HCT116 (cell line): Measurements from ENCODE around the gene SMAD2. TPM values are rescaled to one million over a fixed set of nuclear protein-coding genes. Genes with fewer than 3 reads are reported as not detected.

ENCODE experiments used
- ATAC-seq: fragments of 200-7000 bp; cut with Tn5 transposase; 2 replicates; pipeline ENCODE4 v1.9.1; 2020; ENCODE audit warnings: mild to moderate bottlenecking, moderate library complexity
- BruUV-seq: library from RNA; stranded (reverse); fragments of 400-500 nt; replicated peaks from 2 replicates; lab custom pipeline; 2021; lab: Mats Ljungman, UMichigan
- CTCF ChIA-PET: fragments of 300-600 bp; sonication (Branson Sonifier 250); formaldehyde crosslinking; loops from one replicate; lab custom pipeline; 2021; ENCODE audit warnings: antibody characterized with exemption; lab: Charles Lee
- POLR2A ChIA-PET: fragments of 300-600, 350-600 bp; sonication (Branson Sonifier 250); formaldehyde crosslinking; loops from one replicate; lab custom pipeline; 2021; ENCODE audit warnings: antibody characterized with exemption; lab: Charles Lee
- RAD21 ChIA-PET, 2 experiments: fragments of 300-600 bp; sonication (Branson Sonifier 250); formaldehyde crosslinking; loops; one replicate each; lab custom pipeline; 2023; ENCODE audit warnings: low total read pairs in 2 of 2; ENCODE audit not compliant: uncharacterized antibody in 2 of 2, unreplicated experiment in 2 of 2, low non-redundant PET in 1 of 2; lab: Charles Lee
- DNase-seq: peaks from one replicate; pipeline ENCODE4 v3.0.0-alpha.2; 2010; ENCODE audit warnings: low read depth, low spot score
- H2AFZ ChIP-seq: fragments of 200-600 bp; shearing (Covaris generic), sonication (generic); 2 replicates; pipeline ENCODE4 v1.6.1; 2017; ENCODE audit warnings: low read depth, mixed run types, mixed read lengths, antibody characterized with exemption, low read length; ENCODE audit not compliant: poor library complexity, severe bottlenecking
- H3K27ac ChIP-seq: 2 replicates; pipeline ENCODE4 v1.5.1; 2012; ENCODE audit warnings: low read depth, low read length
- H3K27me3 ChIP-seq: fragments of 200-600 bp; sonication (generic); 2 replicates; pipeline ENCODE4 v1.6.1; 2016; ENCODE audit warnings: mixed run types, low read length, mixed read lengths; ENCODE audit not compliant: insufficient read depth
- H3K36me3 ChIP-seq, 2 experiments: fragments of 200-500 bp in 1 of 2; fragments of 200-600 bp in 1 of 2; sonication (Bioruptor generic) in 1 of 2; sonication (generic) in 1 of 2; 2 replicates each; pipeline versions ENCODE4 v1.5.1 to v1.6.1; 2014 to 2016; ENCODE audit warnings: low read length in 2 of 2, inconsistent platforms in 1 of 2, mixed read lengths in 1 of 2, mixed run types in 1 of 2; ENCODE audit not compliant: insufficient read depth in 2 of 2, control insufficient read depth in 1 of 2
- H3K4me1 ChIP-seq, 2 experiments: fragments of 200-600 bp in 1 of 2; sonication (generic) in 1 of 2; 2 replicates each; pipeline versions ENCODE4 v1.5.1 to v1.6.1; 2012 to 2017; ENCODE audit warnings: low read length in 2 of 2, inconsistent platforms in 1 of 2, mild to moderate bottlenecking in 1 of 2, mixed read lengths in 1 of 2, mixed run types in 1 of 2, moderate library complexity in 1 of 2; ENCODE audit not compliant: insufficient read depth in 2 of 2, control insufficient read depth in 1 of 2
- H3K4me2 ChIP-seq: fragments of 200-600 bp; sonication (generic); 2 replicates; pipeline ENCODE4 v1.6.1; 2017; ENCODE audit warnings: mixed run types, low read length, mixed read lengths
- H3K4me3 ChIP-seq, 2 experiments: fragments of 200-600 bp in 1 of 2; sonication (generic) in 1 of 2; replicated peaks in 1 of 2; 2 replicates each; pipeline ENCODE4 v1.5.1; 2011 to 2016; ENCODE audit warnings: low read length in 2 of 2, control low read depth in 1 of 2, low read depth in 1 of 2, mild to moderate bottlenecking in 1 of 2, mixed read lengths in 1 of 2, mixed run types in 1 of 2
- H3K79me2 ChIP-seq: fragments of 200-600 bp; sonication (generic); 2 replicates; pipeline ENCODE4 v1.6.1; 2017; ENCODE audit warnings: mild to moderate bottlenecking, mixed run types, low read length, moderate library complexity, mixed read lengths; ENCODE audit not compliant: insufficient read depth
- H3K9ac ChIP-seq: fragments of 200-600 bp; sonication (generic); 2 replicates; pipeline ENCODE4 v1.6.1; 2016; ENCODE audit warnings: low read length, mixed read lengths
- H3K9me2 ChIP-seq: fragments of 200-600 bp; sonication (generic), shearing (Covaris generic); 2 replicates; pipeline ENCODE4 v1.6.1; 2017; ENCODE audit warnings: mixed run types, mild to moderate bottlenecking, moderate library complexity; ENCODE audit not compliant: insufficient read depth
- H3K9me3 ChIP-seq, 2 experiments: fragments of 200-500 bp in 1 of 2; fragments of 200-600 bp in 1 of 2; sonication (Bioruptor generic) in 1 of 2; sonication (generic) in 1 of 2; 2 replicates each; pipeline ENCODE4 v1.6.1; 2014 to 2017; ENCODE audit warnings: low read length in 2 of 2, mixed read lengths in 2 of 2, inconsistent platforms in 1 of 2, low read depth in 1 of 2, mild to moderate bottlenecking in 1 of 2, mixed run types in 1 of 2, moderate library complexity in 1 of 2; ENCODE audit not compliant: control insufficient read depth in 1 of 2, insufficient read depth in 1 of 2
- H4K20me1 ChIP-seq: fragments of 200-600 bp; sonication (generic), shearing (Covaris generic); 2 replicates; pipeline ENCODE4 v1.6.1; 2017; ENCODE audit warnings: mixed run types, mild to moderate bottlenecking, moderate library complexity; ENCODE audit not compliant: insufficient read depth
- CBX3 ChIP-seq: IDR thresholded peaks from 2 replicates; pipeline ENCODE4 v1.6.1; 2012; ENCODE audit warnings: low read depth
- CEBPB ChIP-seq: IDR thresholded peaks from 2 replicates; pipeline ENCODE4 v1.6.1; 2012; ENCODE audit warnings: low read depth
- EGR1 ChIP-seq: IDR thresholded peaks from 2 replicates; pipeline ENCODE4 v1.6.1; 2012; ENCODE audit warnings: low read depth
- ELF1 ChIP-seq: IDR thresholded peaks from 2 replicates; pipeline ENCODE4 v1.6.1; 2012; ENCODE audit warnings: low read depth, borderline replicate concordance
- FOSL1 ChIP-seq: IDR thresholded peaks from 2 replicates; pipeline ENCODE4 v1.6.1; 2012; ENCODE audit warnings: low read depth
- JUND ChIP-seq: IDR thresholded peaks from 2 replicates; pipeline ENCODE4 v1.6.1; 2012
- POLR2A ChIP-seq: IDR thresholded peaks from 2 replicates; pipeline ENCODE4 v1.7.0; 2011; ENCODE audit warnings: borderline replicate concordance; ENCODE audit not compliant: insufficient read depth, insufficient read length; ENCODE audit errors: extremely low read depth
- POLR2AphosphoS5 ChIP-seq: IDR thresholded peaks from 2 replicates; pipeline ENCODE4 v1.6.1; 2011; ENCODE audit warnings: mild to moderate bottlenecking, low read depth, low read length, moderate library complexity
- RAD21 ChIP-seq: IDR thresholded peaks from 2 replicates; pipeline ENCODE4 v1.6.1; 2012; ENCODE audit warnings: low read depth, mild to moderate bottlenecking
- SIN3A ChIP-seq: IDR thresholded peaks from 2 replicates; pipeline ENCODE4 v1.6.1; 2012; ENCODE audit warnings: low read depth
- SP1 ChIP-seq: IDR thresholded peaks from 2 replicates; pipeline ENCODE4 v1.6.1; 2012; ENCODE audit warnings: low read depth
- SRF ChIP-seq: IDR thresholded peaks from 2 replicates; pipeline ENCODE4 v1.6.1; 2012; ENCODE audit warnings: low read depth
- TCF7L2 ChIP-seq: IDR thresholded peaks from 2 replicates; pipeline ENCODE4 v1.7.0; 2011; ENCODE audit warnings: borderline replicate concordance, inconsistent platforms; ENCODE audit not compliant: insufficient read depth, insufficient read length; ENCODE audit errors: extremely low read depth
- ZNF274 ChIP-seq: fragments of 200-500 bp; sonication (Bioruptor generic); IDR thresholded peaks from 2 replicates; pipeline ENCODE4 v1.6.1; 2014; ENCODE audit warnings: mild to moderate bottlenecking, low read depth, low read length, inconsistent platforms
- intact Hi-C: fragments of 100-400 bp; cut with micrococcal nuclease; formaldehyde crosslinking; loops from 2 replicates; pipeline ENCODE4 v1.10.0; 2022
- total RNA-seq: library from RNA; stranded (reverse); gene quantifications from one replicate; pipeline ENCODE4 v1.2.1, GENCODE V29; 2021; ENCODE audit not compliant: unreplicated experiment
- TF ChIP-seq, protein P1 (sequence below): IDR thresholded peaks from 2 replicates; pipeline ENCODE4 v1.6.1; 2011; ENCODE audit warnings: mild to moderate bottlenecking, low read length, moderate library complexity; ENCODE audit not compliant: insufficient replicate concordance; ENCODE audit errors: extremely low read depth
- TF ChIP-seq, protein P2 (sequence below): IDR thresholded peaks from 2 replicates; pipeline ENCODE4 v1.6.1; 2012
- TF ChIP-seq, protein P3 (sequence below), 3 experiments: fragments of 200-600 bp in 1 of 3; sonication (generic) in 1 of 3; IDR thresholded peaks in 2 of 3; conservative IDR thresholded peaks in 1 of 3; 2 replicates each; pipeline ENCODE4 v1.5.1; 2012 to 2017; ENCODE audit warnings: low read depth in 2 of 3, low read length in 2 of 3, antibody characterized with exemption in 1 of 3, borderline replicate concordance in 1 of 3, control low read depth in 1 of 3, mild to moderate bottlenecking in 1 of 3, mixed read lengths in 1 of 3, mixed run types in 1 of 3, moderate library complexity in 1 of 3; ENCODE audit not compliant: insufficient read depth in 1 of 3
- TF ChIP-seq, protein P4 (sequence below): IDR thresholded peaks from 2 replicates; pipeline ENCODE4 v1.6.1; 2012

Gene SMAD2
- total RNA-seq, 1 experiment from 2014 or later: 130 TPM

DNA sequence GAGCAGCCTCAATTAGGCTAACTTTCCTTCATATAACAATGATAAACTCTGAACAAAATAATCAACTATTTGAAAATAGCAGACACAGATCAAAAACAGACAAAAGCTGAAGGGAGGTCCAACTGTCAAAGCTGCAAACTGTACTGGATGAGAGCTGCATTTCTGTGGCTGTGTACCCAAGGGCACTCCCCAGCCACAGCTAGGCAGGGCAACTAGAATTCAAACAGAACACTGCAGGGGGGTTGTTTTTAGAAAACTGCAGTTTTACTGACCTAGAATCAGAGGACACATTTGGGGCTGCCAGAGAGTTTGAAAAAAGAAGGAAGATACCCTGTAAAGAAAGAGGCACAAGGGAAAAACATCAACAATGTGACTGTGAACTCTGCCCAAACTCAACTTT lies 56.8 kb downstream of the SMAD2 start:
- Histone ChIP-seq H3K36me3 (no peaks in the 10 kb centered on the region; a peak in 1 of 4 replicates), H3K27me3 (no peaks in the 10 kb centered on the region), H3K4me1 (peaks cover 0 to 6% of the 10 kb centered on the region in 2 experiments; a peak in 1 of 4 replicates), H2AFZ (no peak overlapping the region), H4K20me1 (peaks cover 6% of the 10 kb centered on the region; the same call in 1 of the 2 replicates), H3K9me3 (no peaks in the 10 kb centered on the region), H3K4me2 (no peak overlapping the region), H3K9ac (no peak overlapping the region), H3K4me3 (no peak overlapping the region)
- intact Hi-C loops: no loop called here
- TF ChIP-seq CBX3: no peak
- no peak for TF ChIP-seq SIN3A
- TF ChIP-seq POLR2AphosphoS5: no peak
- TF ChIP-seq SRF: no peak
- no peak for TF ChIP-seq ELF1
- TF ChIP-seq, protein P1, sequence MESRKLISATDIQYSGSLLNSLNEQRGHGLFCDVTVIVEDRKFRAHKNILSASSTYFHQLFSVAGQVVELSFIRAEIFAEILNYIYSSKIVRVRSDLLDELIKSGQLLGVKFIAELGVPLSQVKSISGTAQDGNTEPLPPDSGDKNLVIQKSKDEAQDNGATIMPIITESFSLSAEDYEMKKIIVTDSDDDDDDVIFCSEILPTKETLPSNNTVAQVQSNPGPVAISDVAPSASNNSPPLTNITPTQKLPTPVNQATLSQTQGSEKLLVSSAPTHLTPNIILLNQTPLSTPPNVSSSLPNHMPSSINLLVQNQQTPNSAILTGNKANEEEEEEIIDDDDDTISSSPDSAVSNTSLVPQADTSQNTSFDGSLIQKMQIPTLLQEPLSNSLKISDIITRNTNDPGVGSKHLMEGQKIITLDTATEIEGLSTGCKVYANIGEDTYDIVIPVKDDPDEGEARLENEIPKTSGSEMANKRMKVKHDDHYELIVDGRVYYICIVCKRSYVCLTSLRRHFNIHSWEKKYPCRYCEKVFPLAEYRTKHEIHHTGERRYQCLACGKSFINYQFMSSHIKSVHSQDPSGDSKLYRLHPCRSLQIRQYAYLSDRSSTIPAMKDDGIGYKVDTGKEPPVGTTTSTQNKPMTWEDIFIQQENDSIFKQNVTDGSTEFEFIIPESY: no peak
- TF ChIP-seq, protein P2, sequence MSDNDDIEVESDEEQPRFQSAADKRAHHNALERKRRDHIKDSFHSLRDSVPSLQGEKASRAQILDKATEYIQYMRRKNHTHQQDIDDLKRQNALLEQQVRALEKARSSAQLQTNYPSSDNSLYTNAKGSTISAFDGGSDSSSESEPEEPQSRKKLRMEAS: no peak
- TF ChIP-seq, protein P3, sequence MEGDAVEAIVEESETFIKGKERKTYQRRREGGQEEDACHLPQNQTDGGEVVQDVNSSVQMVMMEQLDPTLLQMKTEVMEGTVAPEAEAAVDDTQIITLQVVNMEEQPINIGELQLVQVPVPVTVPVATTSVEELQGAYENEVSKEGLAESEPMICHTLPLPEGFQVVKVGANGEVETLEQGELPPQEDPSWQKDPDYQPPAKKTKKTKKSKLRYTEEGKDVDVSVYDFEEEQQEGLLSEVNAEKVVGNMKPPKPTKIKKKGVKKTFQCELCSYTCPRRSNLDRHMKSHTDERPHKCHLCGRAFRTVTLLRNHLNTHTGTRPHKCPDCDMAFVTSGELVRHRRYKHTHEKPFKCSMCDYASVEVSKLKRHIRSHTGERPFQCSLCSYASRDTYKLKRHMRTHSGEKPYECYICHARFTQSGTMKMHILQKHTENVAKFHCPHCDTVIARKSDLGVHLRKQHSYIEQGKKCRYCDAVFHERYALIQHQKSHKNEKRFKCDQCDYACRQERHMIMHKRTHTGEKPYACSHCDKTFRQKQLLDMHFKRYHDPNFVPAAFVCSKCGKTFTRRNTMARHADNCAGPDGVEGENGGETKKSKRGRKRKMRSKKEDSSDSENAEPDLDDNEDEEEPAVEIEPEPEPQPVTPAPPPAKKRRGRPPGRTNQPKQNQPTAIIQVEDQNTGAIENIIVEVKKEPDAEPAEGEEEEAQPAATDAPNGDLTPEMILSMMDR (IDR thresholded peaks at IDR 0.05 in 2 of 3, conservative IDR thresholded peaks at IDR 0.05 in 1 of 3; ENCODE audit: borderline replicate concordance in 1 of 3, insufficient read depth in 1 of 3, low read depth in 2 of 3, low read length in 2 of 3): no peak
- TF ChIP-seq SP1: no peak
- no peak for TF ChIP-seq CEBPB
- no peak for TF ChIP-seq RAD21
- no peak for TF ChIP-seq EGR1
- no peak for TF ChIP-seq TCF7L2
- no peak for TF ChIP-seq JUND
- TF ChIP-seq POLR2A: no peak
- TF ChIP-seq, protein P4, sequence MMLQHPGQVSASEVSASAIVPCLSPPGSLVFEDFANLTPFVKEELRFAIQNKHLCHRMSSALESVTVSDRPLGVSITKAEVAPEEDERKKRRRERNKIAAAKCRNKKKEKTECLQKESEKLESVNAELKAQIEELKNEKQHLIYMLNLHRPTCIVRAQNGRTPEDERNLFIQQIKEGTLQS: no peak
- no peak for TF ChIP-seq ZNF274
- TF ChIP-seq FOSL1: no peak
- TF ChIP-seq, all 23 proteins: peak for 0
- ChIA-PET RAD21 (no interaction called here), CTCF (no interaction called here), POLR2A (no interaction called here)
- no TSS peak for BruUV-seq
- H3K79me2 ChIP-seq: peaks cover 83% of the 10 kb centered on the region
- ATAC-seq (no peak), DNase-seq (no peak)
- no peaks in the 10 kb centered on the region for H3K9me2 ChIP-seq
- H3K27ac ChIP-seq: no peak overlapping the region
